Measurements from ENCODE around the gene TMEM163. TPM values are rescaled to one million over a fixed set of nuclear protein-coding genes. Genes with fewer than 3 reads are reported as not detected.
"Not testable (repeated sequence)": the region's sequence is repeated elsewhere in the genome, so short reads cannot be mapped to it uniquely, and the experiment has no call there.

TMEM163 gene
- total RNA-seq, 1 donor from 2014 or later: 0.40 TPM

GRCh38 chr2:134592377-134592776 lies 126.4 kb downstream of the TMEM163 start:
- intact Hi-C loops (cut with micrococcal nuclease): no loop called here
- ATAC-seq (no peak), DNase-seq (no peak)

GRCh38 chr2:134591526-134591925 lies 127.3 kb downstream of the TMEM163 start:
- ATAC-seq: no peak
- intact Hi-C loops (cut with micrococcal nuclease): no loop called here
- no peak for DNase-seq

GRCh38 chr2:134590679-134591078 lies 128.1 kb downstream of the TMEM163 start:
- intact Hi-C loops (cut with micrococcal nuclease): no loop called here
- no peak for ATAC-seq
- no peak for DNase-seq

- DNase-seq; ATAC-seq; intact Hi-C loops (cut with micrococcal nuclease): not testable (repeated sequence)
These were observed 129.4 kb downstream of the TMEM163 start for GRCh38 chr2:134589171-134590083.

GRCh38 chr2:134588556-134588955 lies 130.2 kb downstream of the TMEM163 start:
- ATAC-seq (no peak), DNase-seq (no peak)
- intact Hi-C loops (cut with micrococcal nuclease): no loop called here

GRCh38 chr2:134586326-134586965 lies 132.4 kb downstream of the TMEM163 start:
- DNase-seq (no peak), ATAC-seq (no peak)
- intact Hi-C loops (cut with micrococcal nuclease): no loop called here

- intact Hi-C loops (cut with micrococcal nuclease): no loop called here
- DNase-seq (no peak), ATAC-seq (no peak)
These were observed 134.7 kb downstream of the TMEM163 start for GRCh38 chr2:134583997-134584520.

GRCh38 chr2:134583462-134583861 lies 135.3 kb downstream of the TMEM163 start:
- no peak for ATAC-seq
- intact Hi-C loops (cut with micrococcal nuclease): no loop called here
- no peak for DNase-seq

- ATAC-seq (no peak), DNase-seq (no peak)
- intact Hi-C loops (cut with micrococcal nuclease): no loop called here
These were observed 136.3 kb downstream of the TMEM163 start for GRCh38 chr2:134582547-134582899.

GRCh38 chr2:134581877-134582546 lies 136.8 kb downstream of the TMEM163 start:
- ATAC-seq (no peak), DNase-seq (no peak)
- intact Hi-C loops (cut with micrococcal nuclease): no loop called here

- no peak for DNase-seq
- ATAC-seq: no peak
- intact Hi-C loops (cut with micrococcal nuclease): no loop called here
These were observed 140.5 kb downstream of the TMEM163 start for GRCh38 chr2:134578316-134578715.

GRCh38 chr2:134576478-134576877 lies 142.3 kb downstream of the TMEM163 start:
- no peak for DNase-seq
- intact Hi-C loops (cut with micrococcal nuclease): no loop called here
- ATAC-seq: no peak

- DNase-seq (no peak), ATAC-seq (no peak)
- intact Hi-C loops (cut with micrococcal nuclease): no loop called here
These were observed 142.9 kb downstream of the TMEM163 start for GRCh38 chr2:134575888-134576287.

GRCh38 chr2:134574611-134575330 lies 144.0 kb downstream of the TMEM163 start:
- intact Hi-C loops (cut with micrococcal nuclease): no loop called here
- peak; percentile 23 for ATAC-seq
- no peak for DNase-seq

GRCh38 chr2:134573724-134574123 lies 145.1 kb downstream of the TMEM163 start:
- ATAC-seq: peak; percentile 66

GRCh38 chr2:134573085-134573370 lies 145.8 kb downstream of the TMEM163 start:
- no peak for DNase-seq
- intact Hi-C loops (cut with micrococcal nuclease): no loop called here
- no peak for ATAC-seq

More at GRCh38 chr2:134573724-134574123, 145.1 kb downstream of the TMEM163 start:
- no peak for DNase-seq
- intact Hi-C loops (cut with micrococcal nuclease): no loop called here

GRCh38 chr2:134572314-134573084 lies 146.3 kb downstream of the TMEM163 start:
- no peak for DNase-seq
- ATAC-seq: no peak
- intact Hi-C loops (cut with micrococcal nuclease): no loop called here

- ATAC-seq: no peak
- intact Hi-C loops (cut with micrococcal nuclease): no loop called here
- DNase-seq: no peak
These were observed 148.1 kb downstream of the TMEM163 start for GRCh38 chr2:134570676-134571075.

GRCh38 chr2:134568413-134568812 lies 150.4 kb downstream of the TMEM163 start:
- intact Hi-C loops (cut with micrococcal nuclease): no loop called here
- no peak for ATAC-seq

More at GRCh38 chr2:134568413-134568812, 150.4 kb downstream of the TMEM163 start:
- no peak for DNase-seq

Data from left ventricle myocardium superior (tissue), 1 donor.